ENCODE results near the gene INAFM1. TPM values are rescaled to one million over a fixed set of nuclear protein-coding genes. Genes with fewer than 3 reads are reported as not detected.

INAFM1 gene
- total and polyA plus RNA-seq, 9 of the 15 experiments (the other 6 are each of a cell fraction or from before 2014, with no cell fraction given), result 0.71 to 30.9 (median 3.1) TPM

GRCh38 chr19:47243776-47244547 is 30.7 kb upstream of the INAFM1 start (continued):
- TF ChIP-seq PHB2 (IDR thresholded peaks at IDR 0.05; ENCODE audit: low read depth) (peak; percentile 63; the same call in 1 of the 2 replicates), MEF2A (IDR thresholded peaks at IDR 0.05; ENCODE audit: control insufficient read depth, low read depth, low read length) (no peak), RBFOX2 (IDR thresholded peaks at IDR 0.05; ENCODE audit: low read depth, low read length) (peak; percentile 92), USF2 (CRISPR knock-in tag; IDR thresholded peaks at IDR 0.05) (no peak), MAZ (CRISPR knock-in tag; conservative IDR thresholded peaks at IDR 0.05 in 1 of 2, IDR thresholded peaks at IDR 0.05 in 1 of 2) (peak; percentile 100), ZNF589 (CRISPR knock-in tag; IDR thresholded peaks at IDR 0.05; ENCODE audit: low read depth) (peak; percentile 89), EP400 (IDR thresholded peaks at IDR 0.05) (peak; percentile 98), NFE2 (IDR thresholded peaks at IDR 0.05; ENCODE audit: low read depth) (no peak; the same call in 1 of the 2 replicates), CSDE1 (IDR thresholded peaks at IDR 0.05) (no peak; a peak in 2 of 4 replicates), HLTF (IDR thresholded peaks at IDR 0.05) (peak; percentile 97), ARID2 (IDR thresholded peaks at IDR 0.05) (peak; percentile 61), ZBTB40 (IDR thresholded peaks at IDR 0.05) (peak; percentile 74), ZBTB40 (CRISPR knock-in tag; IDR thresholded peaks at IDR 0.05) (no peak), ZNF445 (CRISPR knock-in tag; IDR thresholded peaks at IDR 0.05; ENCODE audit: low read depth) (no peak), GTF2A2 (tag; IDR thresholded peaks at IDR 0.05) (peak; percentile 17; the same call in 1 of the 2 replicates), TOE1 (IDR thresholded peaks at IDR 0.05; ENCODE audit: borderline replicate concordance) (peak; percentile 91), TOE1 (CRISPR knock-in tag; IDR thresholded peaks at IDR 0.05; ENCODE audit: borderline replicate concordance, low read depth) (no peak), MBD2 (IDR thresholded peaks at IDR 0.05; ENCODE audit: borderline replicate concordance, low read depth) (peak; percentile 74; the same call in 1 of the 2 replicates), SRSF7 (optimal IDR thresholded peaks at IDR 0.05; ENCODE audit: low read depth, low read length) (no peak)

Measured in K562 (cell line).